Activated CD8-positive, alpha-beta memory T cell treated with anti-CD3 and anti-CD28 coated beads for 24 hours (primary cell): ENCODE measurements around the gene ABCA2.

ENCODE experiments used
- DNase-seq: peaks from one replicate; pipeline ENCODE4 v3.0.0-alpha.2; 2020

Gene ABCA2

GRCh38 chr9:136977223-136977622, 50.8 kb downstream of the ABCA2 start, which contains the start of gene PTGDS:
PTGDS (plus strand) TSS chr9:136977504; CDS start chr9:136977579, 75 bp downstream.
- DNase-seq, result no peak

DNA sequence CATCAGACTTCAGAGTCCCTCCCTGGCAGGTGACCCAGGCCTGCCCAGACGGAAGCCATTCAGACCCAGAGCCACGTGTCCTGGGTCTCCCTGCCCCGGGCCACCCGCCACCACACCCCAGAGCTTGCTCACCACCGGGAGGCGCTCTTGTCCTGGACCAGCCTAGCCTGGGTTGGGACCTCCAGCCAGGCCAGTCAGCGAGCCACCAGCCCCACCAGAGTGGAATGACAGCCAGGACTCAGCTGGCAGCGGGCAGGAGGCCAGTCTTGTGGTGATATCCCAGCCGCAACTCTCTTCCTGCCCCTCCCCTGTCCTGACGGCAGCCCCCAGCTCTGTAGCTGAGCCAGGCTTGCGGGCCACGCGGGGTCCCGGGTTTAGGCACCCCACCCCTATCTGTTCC, 52.4 kb downstream of the ABCA2 start:
- no peak for DNase-seq

GRCh38 chr9:136974817-136975535, 53.1 kb downstream of the ABCA2 start:
- no peak for DNase-seq

GRCh38 chr9:136973618-136974617, 54.1 kb downstream of the ABCA2 start:
- DNase-seq, result no peak

GRCh38 chr9:136972743-136973142, 55.3 kb downstream of the ABCA2 start:
- no peak for DNase-seq

DNA sequence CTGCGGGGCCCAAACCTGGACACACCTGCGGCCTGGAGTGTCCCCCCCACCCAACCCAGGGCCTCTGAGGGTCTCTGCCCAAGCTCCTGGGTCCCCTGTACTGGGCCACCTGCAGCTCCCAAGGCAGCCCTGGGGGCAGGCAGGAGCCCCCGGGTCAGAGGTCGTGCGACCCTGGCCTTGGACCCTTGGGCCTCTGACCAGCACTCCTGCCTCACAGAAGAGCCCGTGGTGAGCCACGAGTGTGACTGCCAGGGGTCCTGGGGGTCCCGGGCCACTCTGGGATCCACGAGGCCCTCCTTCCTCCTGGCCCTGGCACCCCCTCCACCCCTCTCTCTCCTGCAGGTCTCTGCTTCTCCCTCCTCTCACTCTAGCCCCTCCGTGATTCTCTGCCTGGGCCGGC, 55.7 kb downstream of the ABCA2 start:
- DNase-seq, result no peak

DNA sequence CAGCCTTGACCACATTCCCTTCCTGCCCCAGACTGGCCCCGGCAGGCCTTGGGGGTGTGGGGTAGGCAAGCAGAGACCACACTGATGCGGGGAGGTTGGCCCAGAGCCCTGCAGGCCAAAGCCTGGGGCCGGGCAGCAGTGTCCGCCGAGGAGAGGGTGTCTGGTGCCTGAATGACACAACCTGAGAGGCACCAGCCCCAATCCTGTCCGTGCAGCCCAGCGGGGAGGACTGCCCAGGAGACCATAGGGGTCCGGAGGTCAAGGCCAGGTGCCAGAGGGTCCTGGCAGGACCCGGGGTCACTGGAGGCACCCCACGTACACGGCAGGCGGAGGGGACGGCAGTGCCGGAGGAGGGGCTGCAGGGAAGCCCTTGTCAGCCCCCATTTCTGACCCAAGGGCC, 56.3 kb downstream of the ABCA2 start:
- DNase-seq, result no peak

- DNase-seq, result no peak
Measured at GRCh38 chr9:136970361-136970760, 57.7 kb downstream of the ABCA2 start.

DNA sequence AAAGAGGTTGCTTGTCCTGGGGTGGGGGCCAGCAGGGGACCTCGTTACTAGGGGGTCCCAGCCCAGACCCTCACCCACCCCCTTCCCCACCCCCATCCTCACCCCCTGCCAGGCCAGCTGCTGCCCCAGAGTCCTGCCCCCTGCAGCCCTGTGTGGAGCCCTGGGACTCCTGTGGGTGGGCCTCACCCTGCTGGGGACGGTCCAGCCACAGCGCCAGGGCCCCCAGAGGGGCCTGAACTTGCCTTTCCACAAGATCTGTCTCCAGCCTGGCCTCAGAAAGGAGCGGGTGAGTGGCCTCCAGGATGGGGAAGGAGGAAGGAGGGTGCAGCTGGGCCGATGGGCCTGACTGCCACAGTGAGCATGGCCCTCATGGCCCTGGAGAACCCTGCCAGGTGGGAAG, 58.3 kb downstream of the ABCA2 start:
- no peak for DNase-seq

DNA sequence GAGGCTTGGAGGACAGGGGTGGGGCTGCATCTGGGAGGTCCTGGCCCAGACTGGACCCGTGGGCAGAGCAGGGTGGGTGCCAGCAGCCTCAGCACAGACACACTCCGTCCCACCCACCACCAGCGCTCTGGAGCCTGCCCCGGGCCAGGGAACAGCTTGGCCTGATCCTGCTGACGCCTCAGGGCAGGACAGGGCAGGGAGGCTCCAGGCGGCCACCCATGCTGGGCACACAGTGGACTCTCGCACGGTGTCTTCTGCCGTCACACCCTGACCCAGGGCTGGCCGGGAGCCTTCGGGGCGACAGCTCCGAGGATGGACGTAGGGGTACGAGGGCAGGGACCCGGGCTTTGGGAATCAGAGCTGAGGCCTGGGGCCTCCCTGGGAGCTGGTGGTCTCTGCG, 58.9 kb downstream of the ABCA2 start:
- DNase-seq, result no peak

DNA sequence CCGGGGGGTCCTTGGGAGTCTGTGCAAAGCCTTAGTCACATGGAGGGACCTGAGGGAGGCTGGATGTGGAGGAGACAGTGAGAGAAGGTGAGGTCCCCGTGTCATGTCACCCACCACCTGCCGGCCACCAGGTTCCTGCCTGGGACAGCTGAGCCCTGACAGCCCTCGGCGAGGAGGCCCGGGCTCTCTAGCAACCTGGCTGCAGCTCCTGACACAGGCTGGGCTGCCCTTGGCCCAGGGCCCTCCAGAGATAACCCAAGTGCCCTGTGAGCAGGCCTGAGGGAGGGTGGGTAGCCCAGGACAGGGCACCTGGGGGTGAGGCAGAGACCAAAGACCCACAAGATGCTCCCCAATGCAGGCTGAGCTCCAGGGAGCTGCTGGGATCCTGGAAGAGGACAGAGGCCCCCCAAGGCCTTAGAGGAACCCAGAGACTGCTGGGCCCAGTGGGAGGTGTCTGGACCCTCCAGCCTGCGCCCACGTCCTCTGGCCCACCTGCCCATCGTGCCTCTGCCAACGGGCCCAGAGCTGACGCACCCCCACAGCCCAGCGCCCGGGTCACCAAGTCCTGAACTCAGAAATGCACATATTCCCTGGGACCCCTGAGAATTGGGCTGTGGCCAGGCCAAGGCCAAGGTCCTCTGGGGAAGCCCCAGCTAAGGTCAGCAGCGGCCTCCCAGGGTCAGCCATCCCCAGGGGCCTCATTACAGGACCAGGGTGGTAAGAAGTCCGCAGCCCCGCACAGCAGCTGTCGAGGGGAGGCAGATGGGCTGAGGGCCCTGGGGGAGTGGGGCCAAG, 59.5 kb downstream of the ABCA2 start:
- DNase-seq, result no peak

DNA sequence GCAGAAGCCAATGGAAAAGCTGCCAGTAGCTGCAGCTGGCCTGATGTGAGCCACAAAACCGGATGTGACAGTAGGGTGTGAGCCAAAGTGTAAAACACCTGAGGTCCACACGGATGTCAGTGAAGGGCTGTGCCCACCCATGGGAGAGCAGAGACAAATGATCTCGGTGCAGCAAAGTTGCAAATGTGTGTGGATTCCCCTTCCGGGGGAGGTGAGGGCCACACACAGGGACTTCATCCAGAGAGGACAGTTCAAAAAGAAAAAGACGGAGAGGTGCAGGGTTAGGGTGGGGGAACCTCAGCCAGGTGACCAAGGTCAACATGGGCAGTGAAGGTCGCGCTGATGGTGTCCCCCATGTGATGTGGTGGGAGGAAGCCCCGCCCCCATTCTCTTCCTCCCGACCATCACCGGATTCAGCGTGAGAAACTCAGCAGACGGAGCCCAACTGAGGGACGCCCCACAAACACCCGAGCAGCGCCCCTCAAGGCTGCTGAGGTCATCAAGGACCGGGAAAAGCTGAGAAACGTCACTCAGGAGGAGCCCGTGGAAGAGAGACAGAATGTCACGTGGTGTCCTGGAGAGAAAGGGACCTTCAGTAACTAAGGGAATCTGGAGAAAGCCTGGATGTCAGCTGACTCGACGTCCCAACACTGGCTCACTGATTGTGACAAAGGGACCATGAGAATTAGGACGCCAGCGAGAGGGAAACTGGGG, 62.1 kb downstream of the ABCA2 start:
- DNase-seq, result no peak

DNA sequence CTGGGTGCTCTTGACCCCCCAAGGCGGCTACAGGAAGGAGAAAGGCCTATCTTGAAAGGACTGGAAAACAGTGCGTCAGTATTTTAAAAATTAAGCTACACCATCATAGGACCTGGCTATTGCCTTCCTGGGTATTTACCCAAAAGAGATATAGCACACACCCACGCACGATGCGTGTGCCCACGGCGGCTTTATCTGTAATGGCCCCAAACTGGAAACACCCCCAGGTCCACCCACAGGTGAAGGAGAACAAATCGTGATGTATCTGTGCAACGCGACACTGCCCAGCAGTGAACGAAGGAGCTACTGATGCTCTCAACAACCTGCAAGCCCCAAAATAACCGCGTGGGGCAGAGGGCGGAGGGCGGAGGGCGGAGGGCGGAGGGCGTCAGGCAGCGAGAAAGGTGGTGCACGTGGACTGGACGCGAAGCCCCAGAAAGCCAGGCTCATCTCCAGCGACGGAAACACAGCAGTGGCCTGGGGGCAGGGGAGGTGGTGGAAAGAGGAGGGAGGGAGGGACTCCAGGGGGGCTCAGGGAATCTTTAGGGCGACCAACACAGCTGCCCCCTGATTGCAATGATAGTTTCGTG, 63.1 kb downstream of the ABCA2 start:
- no peak for DNase-seq

DNA sequence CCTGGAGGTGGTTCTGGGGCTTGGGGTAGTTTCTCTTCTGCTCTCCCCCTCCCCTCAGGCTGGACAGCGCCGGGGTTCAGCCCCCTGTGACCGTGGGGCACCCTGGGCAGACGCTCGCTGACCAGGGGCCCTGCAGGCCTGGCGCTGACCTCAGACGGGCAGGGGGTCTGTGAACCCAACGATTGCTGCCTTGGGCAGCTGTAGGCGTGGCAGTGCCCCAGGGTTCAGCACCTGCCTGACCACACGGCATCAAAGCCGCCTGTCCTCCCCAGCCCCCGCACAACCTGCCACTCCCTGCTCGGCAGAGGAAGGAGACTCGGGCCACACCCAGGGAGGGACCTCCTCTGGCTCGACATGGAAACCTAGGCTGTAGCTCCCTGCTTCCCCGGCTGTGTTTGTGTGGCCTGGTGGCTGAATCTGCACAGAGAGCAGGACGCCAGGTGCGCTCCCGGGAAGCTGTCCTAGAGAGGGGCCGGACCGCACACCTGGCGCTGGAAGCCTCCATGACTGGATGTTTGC, 63.8 kb downstream of the ABCA2 start:
- DNase-seq, result no peak

- DNase-seq, result no peak
Measured at GRCh38 chr9:136963751-136964150, 64.3 kb downstream of the ABCA2 start.

DNA sequence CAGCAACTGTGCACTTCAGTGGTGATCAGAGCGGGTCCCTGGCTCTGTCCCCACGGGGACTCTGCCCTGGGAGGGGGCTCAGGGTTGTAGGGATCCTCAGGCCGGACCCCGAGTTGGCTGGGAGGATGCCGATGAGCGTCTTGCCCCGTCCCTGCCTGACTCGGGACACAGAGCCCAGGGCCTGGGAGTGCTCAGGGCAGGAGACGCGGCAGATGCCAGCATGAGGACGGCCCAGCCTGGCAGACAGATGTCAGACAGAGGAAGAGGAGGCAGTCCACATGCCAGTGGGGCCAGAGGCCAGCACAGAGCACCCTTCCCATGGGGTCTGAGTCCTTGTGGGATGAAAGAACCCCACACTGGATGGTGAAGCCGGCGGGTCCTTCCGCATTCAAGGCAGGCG, 64.7 kb downstream of the ABCA2 start:
- no peak for DNase-seq

GRCh38 chr9:136962701-136963248, 65.3 kb downstream of the ABCA2 start:
- no peak for DNase-seq

- no peak for DNase-seq
Measured at GRCh38 chr9:136962163-136962562, 65.9 kb downstream of the ABCA2 start.

- no peak for DNase-seq
Measured at GRCh38 chr9:136961279-136962065, 66.6 kb downstream of the ABCA2 start.

GRCh38 chr9:136960938-136961275, 67.1 kb downstream of the ABCA2 start:
- no peak for DNase-seq
